GM21526 (cell line): Measurements from ENCODE around the gene KIF4A.
"Not testable (repeated sequence)": the region's sequence is repeated elsewhere in the genome, so short reads cannot be mapped to it uniquely, and the experiment has no call there.

Experiments
- ATAC-seq: cut with Tn5 transposase; IDR thresholded peaks from one replicate; pipeline ENCODE4 v1.9.1; 2021; ENCODE audit warnings: moderate library complexity; ENCODE audit not compliant: unreplicated experiment, low FRiP score

The KIF4A gene

DNA sequence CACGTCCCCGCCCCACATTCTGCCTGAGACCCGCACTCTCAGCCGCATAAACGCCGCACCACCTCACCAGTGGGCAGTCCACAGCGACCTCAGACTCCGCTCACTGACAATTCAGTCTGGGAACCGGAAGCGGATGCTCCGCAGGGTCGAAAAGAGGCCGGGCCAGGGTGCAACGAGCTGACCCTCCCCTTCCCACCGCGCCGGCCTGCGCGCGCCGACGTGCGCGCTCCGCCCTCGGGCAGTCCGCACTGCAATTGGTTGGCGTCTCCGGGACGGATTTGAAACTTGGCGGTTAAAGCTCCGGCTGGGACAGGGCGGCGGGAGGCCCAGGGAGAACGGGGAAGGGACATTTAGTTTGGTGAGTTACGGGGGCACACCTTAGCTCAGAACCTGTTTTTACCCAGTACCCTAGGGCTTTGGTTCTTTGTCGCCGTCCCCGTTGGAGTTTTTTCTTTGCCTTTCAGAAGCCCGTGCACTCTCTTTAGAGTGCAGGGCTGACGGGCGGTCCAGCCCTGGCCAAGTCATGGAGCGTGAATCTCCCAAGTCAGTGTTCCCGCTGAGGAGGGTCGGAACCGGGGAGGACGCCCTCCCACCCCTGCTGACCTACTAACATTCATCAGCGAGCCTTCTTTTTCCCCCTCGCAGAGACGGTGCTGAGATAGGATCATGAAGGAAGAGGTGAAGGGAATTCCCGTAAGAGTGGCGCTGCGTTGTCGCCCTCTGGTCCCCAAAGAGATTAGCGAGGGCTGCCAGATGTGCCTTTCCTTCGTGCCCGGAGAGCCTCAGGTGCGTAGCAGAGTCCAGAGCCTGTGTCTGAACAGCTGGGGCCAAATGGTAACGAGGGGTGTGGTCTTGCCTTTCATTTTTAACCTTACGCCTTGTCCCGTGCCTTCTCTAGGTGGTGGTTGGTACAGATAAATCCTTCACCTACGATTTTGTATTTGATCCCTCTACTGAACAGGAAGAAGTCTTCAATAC is at the start of gene KIF4A, which contains the start of gene PDZD11:
Gene KIF4A (plus strand): TSS at position 312 of the 978 bp plus-strand sequence. CDS start 355 bp downstream, at position 667.
Gene PDZD11 (minus strand): TSS at position 135 of the 978 bp plus-strand sequence. CDS start 586 bp downstream, outside the sequence.
- ATAC-seq = peak; percentile 95

- ATAC-seq = no peak
Measured at GRCh38 chrX:70240751-70241150, 49.2 kb upstream of the KIF4A start.

DNA sequence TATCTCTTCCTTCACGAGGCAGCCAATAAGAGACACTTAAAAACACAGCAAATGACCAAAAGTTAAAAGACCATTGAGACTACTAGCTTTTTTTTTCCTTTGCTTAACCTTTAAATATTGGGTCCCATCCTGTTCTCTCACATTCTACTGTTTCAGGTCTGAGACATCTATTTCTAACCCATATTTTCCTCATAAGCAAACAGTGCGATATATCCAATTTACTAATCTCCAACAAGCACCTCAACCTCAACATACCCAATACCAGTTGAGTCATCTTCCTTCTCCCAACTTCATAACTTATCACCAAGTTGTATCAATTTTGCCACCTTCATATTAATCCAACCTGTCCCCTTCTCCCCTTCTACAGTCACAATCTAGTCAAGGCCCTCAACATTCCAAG is 48.4 kb upstream of the KIF4A start:
- ATAC-seq = no peak

DNA sequence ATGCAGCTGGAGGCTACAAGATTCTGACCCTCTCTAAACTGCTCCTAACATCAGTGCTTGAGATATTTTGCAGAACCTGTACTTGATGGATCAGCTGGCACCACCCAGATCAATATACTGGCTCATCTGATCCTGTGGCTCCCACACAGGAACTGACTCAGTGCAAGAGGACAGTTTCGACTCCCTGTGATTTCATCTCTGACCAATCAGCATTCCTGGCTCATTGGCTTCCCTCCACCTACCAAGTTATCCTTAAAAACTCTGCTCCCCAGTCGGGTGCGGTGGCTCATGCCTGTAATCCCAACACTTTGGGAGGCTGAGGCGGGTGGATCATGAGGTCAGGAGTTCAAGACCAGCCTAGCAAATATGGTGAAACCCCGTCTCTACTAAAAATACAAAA is 46.3 kb upstream of the KIF4A start:
- ATAC-seq = not testable (repeated sequence)

GRCh38 chrX:70244881-70245280 is 45.0 kb upstream of the KIF4A start:
- no peak for ATAC-seq

GRCh38 chrX:70247252-70247651 is 42.7 kb upstream of the KIF4A start:
- ATAC-seq = no peak

DNA sequence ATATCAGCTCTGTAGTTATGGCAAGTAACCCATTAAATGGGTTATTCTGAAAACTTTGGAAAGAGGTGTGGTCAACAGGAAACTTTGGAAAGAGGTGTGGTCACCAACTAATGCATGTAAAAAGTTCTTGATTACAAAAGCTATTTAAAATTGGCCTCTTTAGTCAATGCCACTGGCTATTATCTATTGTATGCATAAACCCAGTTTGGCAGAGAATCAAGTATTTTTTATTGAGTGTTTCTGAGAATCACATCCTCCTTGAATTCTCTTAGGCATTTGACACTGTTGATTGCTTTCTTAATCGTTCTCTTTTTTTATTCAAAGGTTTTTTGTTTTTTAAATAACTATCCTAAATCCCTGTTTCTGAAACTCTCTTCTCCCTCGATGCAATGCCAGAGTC is 37.4 kb upstream of the KIF4A start:
- ATAC-seq = no peak

DNA sequence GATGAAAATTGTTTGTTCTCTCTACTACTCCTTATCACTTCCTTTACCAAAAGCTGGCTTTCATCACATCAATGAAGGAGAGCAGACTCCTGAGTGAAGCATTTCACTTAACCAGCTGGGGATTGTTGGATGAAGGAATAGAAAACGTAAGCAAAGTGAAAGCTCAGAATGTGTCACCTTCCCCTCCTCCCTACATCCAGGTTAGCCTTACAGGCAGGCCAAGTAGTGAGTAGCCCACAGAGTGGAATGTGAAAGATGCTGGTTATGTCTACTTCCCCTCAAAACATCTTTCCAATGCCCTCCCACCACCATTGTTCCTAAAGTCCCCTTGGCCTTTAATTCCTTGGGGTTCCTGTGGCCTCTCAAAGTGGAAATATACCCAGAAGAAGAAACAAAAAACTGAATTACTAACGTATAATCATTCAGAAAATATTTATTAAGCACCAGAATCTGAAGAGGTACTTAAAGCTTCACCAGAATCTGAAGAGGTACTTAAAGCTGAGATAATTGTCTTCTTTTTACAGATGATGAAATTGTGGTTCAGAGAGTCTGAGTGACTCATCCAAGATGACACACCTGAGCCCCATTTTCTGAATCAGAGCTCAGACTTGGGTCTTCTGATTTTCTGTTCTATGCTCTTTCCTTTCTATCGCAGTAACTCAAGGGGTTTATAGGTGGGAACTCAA is 36.4 kb upstream of the KIF4A start:
- no peak for ATAC-seq

GRCh38 chrX:70254063-70254400 is 35.9 kb upstream of the KIF4A start:
- ATAC-seq = no peak

DNA sequence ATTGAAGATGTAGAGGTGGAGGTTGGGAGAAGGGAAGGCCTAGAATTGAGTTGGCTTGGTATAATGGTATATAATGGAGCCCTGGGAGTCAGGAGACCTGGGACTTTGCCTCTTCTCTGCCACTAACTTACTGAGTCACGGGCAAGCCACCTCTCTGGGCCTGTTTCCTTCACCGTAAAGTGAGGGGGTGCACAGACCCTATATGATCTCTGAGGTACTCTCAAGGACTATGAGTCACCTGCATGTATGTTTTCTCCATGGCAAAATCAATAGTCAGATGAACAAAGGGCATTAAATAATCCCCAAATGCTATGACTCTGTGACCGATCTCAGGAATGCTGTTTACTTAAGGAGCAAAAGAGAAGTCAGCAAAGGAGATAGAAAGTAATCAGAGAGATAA is 35.0 kb upstream of the KIF4A start:
- no peak for ATAC-seq

DNA sequence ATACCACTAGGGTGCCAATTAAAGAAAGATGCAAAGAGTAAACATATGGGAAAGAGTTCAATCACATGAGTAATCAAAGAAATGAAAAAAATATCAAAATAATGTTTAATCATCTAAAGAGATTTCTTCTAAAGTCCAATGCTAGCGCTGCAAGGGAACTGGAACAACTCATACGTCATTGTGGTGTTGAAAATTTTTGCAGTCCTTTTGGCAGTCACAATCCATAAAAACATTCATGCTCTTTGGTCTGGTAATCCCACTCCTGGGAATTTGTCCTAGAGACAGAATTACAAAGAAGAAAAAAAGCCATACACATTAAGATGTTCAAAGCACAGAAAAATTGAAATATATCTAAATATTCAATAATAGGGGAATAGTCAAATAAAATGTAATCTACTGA is 34.5 kb upstream of the KIF4A start:
- ATAC-seq = no peak

- ATAC-seq = no peak
Measured at GRCh38 chrX:70257423-70258288, 32.2 kb upstream of the KIF4A start.

DNA sequence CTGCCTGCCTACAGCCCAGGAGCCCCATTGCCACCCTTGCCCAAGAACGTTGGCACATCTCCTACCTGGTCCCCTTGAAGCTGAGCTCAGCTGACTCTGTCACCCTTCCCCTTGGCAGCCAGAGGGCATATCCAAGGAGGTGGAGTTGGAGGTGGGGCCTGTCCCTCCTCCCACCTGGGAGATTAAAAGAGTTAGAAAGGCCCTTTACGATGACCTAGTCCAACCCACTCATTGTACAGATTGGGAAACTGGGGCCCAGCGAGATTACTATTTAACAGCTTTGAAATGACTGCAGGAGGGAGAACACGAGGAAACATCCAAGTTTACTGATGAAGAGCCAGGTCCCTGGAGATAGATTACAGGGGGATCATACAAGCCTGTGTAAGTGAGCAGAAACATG is 29.8 kb upstream of the KIF4A start, which contains the start of gene P2RY4:
Gene P2RY4 (minus strand): TSS at position 101 of the 400 bp plus-strand sequence. CDS start 580 bp downstream, outside the sequence.
- no peak for ATAC-seq

GRCh38 chrX:70262952-70263567 is 26.8 kb upstream of the KIF4A start:
- ATAC-seq = no peak

DNA sequence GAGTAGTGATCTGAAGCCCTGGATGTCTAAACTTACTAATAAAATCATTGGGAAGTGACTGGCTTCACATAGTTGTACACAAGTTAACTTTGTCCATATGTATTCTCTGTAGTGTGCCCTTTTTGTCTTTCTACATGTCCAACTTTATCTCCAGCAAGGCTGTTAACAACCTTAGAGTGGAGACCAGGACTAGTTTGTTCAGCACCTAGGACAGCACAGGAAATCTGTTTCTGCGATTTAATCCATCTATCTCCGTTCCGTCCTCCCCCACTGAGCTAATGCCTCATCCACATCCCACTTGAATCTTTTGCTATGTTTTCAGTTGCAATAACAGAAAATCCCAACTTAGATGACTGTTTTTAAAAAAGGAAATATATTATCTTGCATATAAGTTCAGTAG is 25.1 kb upstream of the KIF4A start:
- no peak for ATAC-seq

DNA sequence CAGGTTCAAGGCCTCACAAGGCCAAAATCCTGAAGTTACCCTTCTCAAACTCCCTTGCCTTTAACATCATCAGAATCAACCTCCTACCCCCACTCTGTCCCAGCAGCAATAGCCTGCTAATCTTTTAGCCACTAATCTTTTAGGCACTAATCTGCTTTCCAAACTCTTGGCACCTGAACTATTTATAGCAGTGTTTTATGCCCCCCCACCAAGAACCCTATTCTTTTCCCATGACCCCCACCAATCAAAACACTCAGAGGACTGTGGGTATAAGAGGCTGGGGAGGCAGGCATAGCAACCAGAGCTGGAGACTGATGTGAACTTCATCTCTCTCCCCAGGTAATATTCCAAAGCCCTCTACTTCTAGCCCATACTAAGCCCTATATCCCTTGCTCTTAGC is 21.9 kb upstream of the KIF4A start, which contains the start of gene ARR3:
Gene ARR3 (plus strand): TSS at position 301 of the 400 bp plus-strand sequence. CDS start 1,052 bp downstream, outside the sequence.
- ATAC-seq = no peak

DNA sequence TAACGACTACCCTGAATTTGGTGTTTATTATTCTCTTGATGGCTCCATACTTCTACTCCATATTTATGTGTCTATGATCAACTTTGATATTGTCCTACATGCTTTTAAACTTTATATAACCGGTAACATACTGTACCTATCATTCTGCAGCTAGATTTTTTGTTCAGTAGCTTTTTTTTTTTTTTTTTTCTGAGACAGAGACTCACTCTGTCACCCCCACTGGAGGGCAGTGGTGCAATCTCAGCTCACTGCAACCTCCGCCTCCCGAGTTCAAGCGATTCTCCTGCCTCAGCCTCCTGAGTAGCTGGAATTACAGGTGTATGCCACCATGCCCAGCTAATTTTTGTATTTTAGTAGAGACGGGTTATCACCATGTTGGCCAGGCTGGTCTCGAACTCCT is 15.9 kb upstream of the KIF4A start:
- not testable (repeated sequence) for ATAC-seq

DNA sequence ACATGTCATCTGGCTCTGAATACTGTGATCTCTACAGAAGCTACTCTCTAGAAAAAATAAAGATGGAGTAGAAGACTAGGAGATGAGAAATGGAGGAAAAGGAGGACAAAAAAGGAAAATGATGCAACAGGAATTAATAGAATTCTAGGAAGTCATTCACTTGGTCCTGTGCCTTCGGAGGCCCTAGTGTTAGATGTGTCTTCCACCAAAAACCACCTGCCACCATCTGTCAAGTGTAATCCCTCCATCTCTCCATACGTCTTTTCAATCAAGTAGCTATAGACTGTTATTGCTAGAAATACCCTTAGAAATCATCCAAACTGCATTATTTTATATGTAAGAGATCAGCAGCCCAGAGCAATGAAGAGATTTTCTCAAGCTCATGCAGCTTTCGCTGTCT is 10.8 kb upstream of the KIF4A start:
- ATAC-seq = no peak

DNA sequence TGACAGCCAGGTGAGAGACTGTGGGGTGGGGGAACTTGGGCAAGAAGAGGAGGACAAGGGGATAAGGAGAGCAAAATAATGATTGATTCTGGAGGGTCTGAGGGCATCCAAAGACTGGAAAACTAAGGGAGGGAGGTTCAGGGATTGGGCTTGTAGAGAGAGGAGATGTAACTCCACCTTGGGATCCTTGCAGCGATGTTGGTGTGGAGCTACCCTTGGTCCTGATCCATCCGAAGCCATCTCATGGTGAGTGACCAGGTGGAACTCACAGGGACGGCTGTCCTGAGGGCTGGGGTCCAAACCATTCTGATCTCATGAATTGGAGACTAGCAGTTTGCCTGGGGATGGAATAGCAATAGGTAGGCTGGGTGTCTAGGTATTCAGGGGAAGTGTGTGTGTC is 9.3 kb upstream of the KIF4A start:
- ATAC-seq = no peak

DNA sequence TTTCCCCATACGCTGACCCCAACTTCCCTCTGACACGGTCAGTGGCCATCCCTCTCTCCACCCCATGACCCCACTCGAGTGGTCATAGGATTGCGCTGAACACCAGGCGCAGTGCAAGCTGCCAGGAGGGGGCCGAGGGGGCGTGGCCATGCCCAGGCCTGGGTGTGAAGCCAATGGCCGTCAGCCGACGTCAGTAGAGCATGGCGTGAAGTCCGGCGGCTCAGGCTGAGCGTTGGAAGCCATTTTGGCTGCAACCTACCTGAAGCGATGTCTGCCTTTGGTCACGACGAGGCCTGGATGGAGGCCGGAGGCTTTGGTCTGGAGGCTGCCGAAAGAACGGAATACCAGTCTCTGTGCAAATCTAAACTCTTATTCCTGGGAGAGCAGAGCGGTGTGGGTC is 8.0 kb upstream of the KIF4A start, which contains the start of gene RAB41:
Gene RAB41 (plus strand): TSS at position 222 of the 400 bp plus-strand sequence. CDS start 46 bp downstream, at position 268.
- no peak for ATAC-seq
